ENCODE data around the gene POM121C.
"Not testable (repeated sequence)": the region's sequence is repeated elsewhere in the genome, so short reads cannot be mapped to it uniquely, and the experiment has no call there.

The POM121C gene

DNA sequence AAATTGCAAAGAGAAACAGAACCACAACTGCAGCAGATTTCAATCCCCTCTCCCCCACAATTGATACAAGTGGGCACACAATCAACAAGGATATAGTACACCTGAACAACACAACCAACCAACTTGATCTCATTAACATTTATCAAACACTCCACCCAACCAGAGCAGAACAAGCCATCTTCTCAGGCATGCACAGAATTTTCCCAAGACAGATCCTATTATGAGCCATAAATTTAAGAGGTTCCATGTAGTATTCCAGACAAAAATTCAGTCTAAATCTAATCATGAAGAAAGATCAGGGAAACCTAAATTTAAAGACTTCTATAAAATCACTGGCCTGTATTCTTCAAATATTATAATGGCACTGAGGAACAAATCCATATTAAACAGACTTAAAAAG, 35.6 kb upstream of the POM121C start:
- H3K36me3 ChIP-seq (ENCODE audit: control insufficient read depth in 4 of 4, insufficient read depth in 4 of 4, low read length in 3 of 4) = peaks cover 6 to 45% (median 21%) of the 10 kb centered on the region in 4 experiments
- POLR2A ChIA-PET = not testable (repeated sequence)

GRCh38 chr7:75518842-75519241, 32.7 kb upstream of the POM121C start:
- H3K4me1 ChIP-seq (ENCODE audit: control extremely low read depth in 1 of 4, control insufficient read depth in 4 of 4, insufficient read depth in 4 of 4, low read length in 3 of 4); H3K27ac ChIP-seq (ENCODE audit: insufficient read depth in 1 of 2, low read depth in 1 of 2, low read length in 2 of 2, poor library complexity in 1 of 2, severe bottlenecking in 2 of 2); H3K4me3 ChIP-seq (ENCODE audit: control insufficient read depth in 1 of 7, extremely low read depth in 1 of 7, insufficient read depth in 4 of 7, low read depth in 2 of 7, low read length in 6 of 7); DNase-seq; CTCF ChIA-PET; H3K9me3 ChIP-seq (ENCODE audit: control extremely low read depth in 1 of 5, control insufficient read depth in 4 of 5, insufficient read depth in 2 of 5, low read depth in 1 of 5, low read length in 4 of 5); POLR2A ChIA-PET; H3K27me3 ChIP-seq (replicated peaks in 2 of 5; ENCODE audit: control insufficient read depth in 4 of 5, insufficient read depth in 5 of 5, low read length in 4 of 5): not testable (repeated sequence)
- H3K36me3 ChIP-seq (ENCODE audit: control insufficient read depth in 4 of 4, insufficient read depth in 4 of 4, low read length in 3 of 4) = peaks cover 3 to 37% (median 15%) of the 10 kb centered on the region in 4 experiments
- no CpG with 5 or more reads among the region's 2 CpGs for WGBS (ENCODE audit: insufficient coverage)

More for the DNA sequence above, 35.6 kb upstream of the POM121C start:
- DNase-seq; H3K27me3 ChIP-seq (replicated peaks in 2 of 5; ENCODE audit: control insufficient read depth in 4 of 5, insufficient read depth in 5 of 5, low read length in 4 of 5); H3K4me1 ChIP-seq (ENCODE audit: control extremely low read depth in 1 of 4, control insufficient read depth in 4 of 4, insufficient read depth in 4 of 4, low read length in 3 of 4); H3K9me3 ChIP-seq (ENCODE audit: control extremely low read depth in 1 of 5, control insufficient read depth in 4 of 5, insufficient read depth in 2 of 5, low read depth in 1 of 5, low read length in 4 of 5); CTCF ChIA-PET; H3K4me3 ChIP-seq (ENCODE audit: control insufficient read depth in 1 of 7, extremely low read depth in 1 of 7, insufficient read depth in 4 of 7, low read depth in 2 of 7, low read length in 6 of 7); H3K27ac ChIP-seq (ENCODE audit: insufficient read depth in 1 of 2, low read depth in 1 of 2, low read length in 2 of 2, poor library complexity in 1 of 2, severe bottlenecking in 2 of 2): not testable (repeated sequence)

GRCh38 chr7:75509033-75509432, 22.9 kb upstream of the POM121C start:
- H3K27ac ChIP-seq (ENCODE audit: insufficient read depth in 1 of 2, low read depth in 1 of 2, low read length in 2 of 2, poor library complexity in 1 of 2, severe bottlenecking in 2 of 2); H3K9me3 ChIP-seq (ENCODE audit: control extremely low read depth in 1 of 5, control insufficient read depth in 4 of 5, insufficient read depth in 2 of 5, low read depth in 1 of 5, low read length in 4 of 5); H3K4me3 ChIP-seq (ENCODE audit: control insufficient read depth in 1 of 7, extremely low read depth in 1 of 7, insufficient read depth in 4 of 7, low read depth in 2 of 7, low read length in 6 of 7); H3K36me3 ChIP-seq (ENCODE audit: control insufficient read depth in 4 of 4, insufficient read depth in 4 of 4, low read length in 3 of 4); POLR2A ChIA-PET; H3K27me3 ChIP-seq (replicated peaks in 2 of 5; ENCODE audit: control insufficient read depth in 4 of 5, insufficient read depth in 5 of 5, low read length in 4 of 5); CTCF ChIA-PET; DNase-seq; H3K4me1 ChIP-seq (ENCODE audit: control extremely low read depth in 1 of 4, control insufficient read depth in 4 of 4, insufficient read depth in 4 of 4, low read length in 3 of 4): not testable (repeated sequence)
- no CpG with 5 or more reads among the region's 4 CpGs for WGBS (ENCODE audit: insufficient coverage)

- no CpG with 5 or more reads among the region's 6 CpGs for WGBS (ENCODE audit: insufficient coverage)
- H3K27me3 ChIP-seq (replicated peaks in 2 of 5; ENCODE audit: control insufficient read depth in 4 of 5, insufficient read depth in 5 of 5, low read length in 4 of 5); DNase-seq; H3K9me3 ChIP-seq (ENCODE audit: control extremely low read depth in 1 of 5, control insufficient read depth in 4 of 5, insufficient read depth in 2 of 5, low read depth in 1 of 5, low read length in 4 of 5); H3K27ac ChIP-seq (ENCODE audit: insufficient read depth in 1 of 2, low read depth in 1 of 2, low read length in 2 of 2, poor library complexity in 1 of 2, severe bottlenecking in 2 of 2); POLR2A ChIA-PET; H3K4me1 ChIP-seq (ENCODE audit: control extremely low read depth in 1 of 4, control insufficient read depth in 4 of 4, insufficient read depth in 4 of 4, low read length in 3 of 4); H3K4me3 ChIP-seq (ENCODE audit: control insufficient read depth in 1 of 7, extremely low read depth in 1 of 7, insufficient read depth in 4 of 7, low read depth in 2 of 7, low read length in 6 of 7); CTCF ChIA-PET; H3K36me3 ChIP-seq (ENCODE audit: control insufficient read depth in 4 of 4, insufficient read depth in 4 of 4, low read length in 3 of 4): not testable (repeated sequence)
Observed at GRCh38 chr7:75492020-75492419, 5.9 kb upstream of the POM121C start, which contains the start of gene SPDYE5. Gene SPDYE5 (plus strand): TSS chr7:75492320. CDS start chr7:75494048, 1,728 bp downstream.

- POLR2A ChIA-PET; H3K4me1 ChIP-seq (ENCODE audit: control extremely low read depth in 1 of 4, control insufficient read depth in 4 of 4, insufficient read depth in 4 of 4, low read length in 3 of 4); H3K9me3 ChIP-seq (ENCODE audit: control extremely low read depth in 1 of 5, control insufficient read depth in 4 of 5, insufficient read depth in 2 of 5, low read depth in 1 of 5, low read length in 4 of 5); H3K27me3 ChIP-seq (replicated peaks in 2 of 5; ENCODE audit: control insufficient read depth in 4 of 5, insufficient read depth in 5 of 5, low read length in 4 of 5); H3K36me3 ChIP-seq (ENCODE audit: control insufficient read depth in 4 of 4, insufficient read depth in 4 of 4, low read length in 3 of 4): not testable (repeated sequence)
- peak in 1 of 3 donors; percentile 3 for DNase-seq
- CTCF ChIA-PET = interaction anchor here (0.9 to 1.1 kb wide), 2 partner anchors 69 to 176 kb away, joined by 3 to 4 read pairs; no protein-coding TSS in a partner anchor
- 9% methylated on average over 6 of the region's 32 CpGs for WGBS (ENCODE audit: insufficient coverage)
- Histone ChIP-seq H3K27ac (ENCODE audit: insufficient read depth in 1 of 2, low read depth in 1 of 2, low read length in 2 of 2, poor library complexity in 1 of 2, severe bottlenecking in 2 of 2) (peak overlapping the region in 1 of 2 experiments; percentile 74), H3K4me3 (ENCODE audit: control insufficient read depth in 1 of 7, extremely low read depth in 1 of 7, insufficient read depth in 4 of 7, low read depth in 2 of 7, low read length in 6 of 7) (peak overlapping the region; percentile 50 to 81 (median 77))
Observed at GRCh38 chr7:75485355-75485978, 632 bp downstream of the POM121C start.

DNA sequence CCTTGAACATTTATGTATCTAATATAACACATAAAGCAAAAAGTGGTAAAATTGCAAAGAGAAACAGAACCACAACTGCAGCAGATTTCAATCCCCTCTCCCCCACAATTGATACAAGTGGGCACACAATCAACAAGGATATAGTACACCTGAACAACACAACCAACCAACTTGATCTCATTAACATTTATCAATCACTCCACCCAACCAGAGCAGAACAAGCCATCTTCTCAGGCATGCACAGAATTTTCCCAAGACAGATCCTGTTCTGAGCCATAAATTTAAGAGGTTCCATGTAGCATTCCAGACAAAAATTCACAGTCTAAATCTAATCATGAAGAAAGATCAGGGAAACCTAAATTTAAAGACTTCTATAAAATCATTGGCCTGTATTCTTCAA, 5.8 kb downstream of the POM121C start:
- H3K27me3 ChIP-seq (replicated peaks in 2 of 5; ENCODE audit: control insufficient read depth in 4 of 5, insufficient read depth in 5 of 5, low read length in 4 of 5); H3K27ac ChIP-seq (ENCODE audit: insufficient read depth in 1 of 2, low read depth in 1 of 2, low read length in 2 of 2, poor library complexity in 1 of 2, severe bottlenecking in 2 of 2); H3K4me3 ChIP-seq (ENCODE audit: control insufficient read depth in 1 of 7, extremely low read depth in 1 of 7, insufficient read depth in 4 of 7, low read depth in 2 of 7, low read length in 6 of 7); H3K36me3 ChIP-seq (ENCODE audit: control insufficient read depth in 4 of 4, insufficient read depth in 4 of 4, low read length in 3 of 4); CTCF ChIA-PET; POLR2A ChIA-PET; H3K4me1 ChIP-seq (ENCODE audit: control extremely low read depth in 1 of 4, control insufficient read depth in 4 of 4, insufficient read depth in 4 of 4, low read length in 3 of 4); DNase-seq; H3K9me3 ChIP-seq (ENCODE audit: control extremely low read depth in 1 of 5, control insufficient read depth in 4 of 5, insufficient read depth in 2 of 5, low read depth in 1 of 5, low read length in 4 of 5): not testable (repeated sequence)

DNA sequence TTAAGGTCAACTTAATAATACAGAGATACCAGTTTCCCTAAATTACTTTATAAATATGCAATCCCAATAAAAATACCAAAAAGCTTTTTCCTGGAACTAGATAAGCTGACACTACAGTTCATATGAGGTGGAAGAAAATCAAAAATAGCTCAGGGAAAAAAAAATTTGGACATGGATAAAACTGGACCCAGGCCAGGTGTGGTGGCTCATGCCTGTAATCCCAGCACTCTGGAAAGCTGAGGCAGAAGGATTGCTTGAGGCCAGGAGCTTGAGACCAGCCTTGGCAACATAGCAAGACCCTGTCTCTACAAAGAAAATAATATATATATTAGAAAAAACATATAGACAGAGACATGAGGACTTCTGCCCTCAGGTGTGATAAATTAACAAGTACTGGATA, 8.6 kb downstream of the POM121C start:
- POLR2A ChIA-PET; H3K36me3 ChIP-seq (ENCODE audit: control insufficient read depth in 4 of 4, insufficient read depth in 4 of 4, low read length in 3 of 4); CTCF ChIA-PET; DNase-seq; H3K27ac ChIP-seq (ENCODE audit: insufficient read depth in 1 of 2, low read depth in 1 of 2, low read length in 2 of 2, poor library complexity in 1 of 2, severe bottlenecking in 2 of 2); H3K27me3 ChIP-seq (replicated peaks in 2 of 5; ENCODE audit: control insufficient read depth in 4 of 5, insufficient read depth in 5 of 5, low read length in 4 of 5); H3K4me1 ChIP-seq (ENCODE audit: control extremely low read depth in 1 of 4, control insufficient read depth in 4 of 4, insufficient read depth in 4 of 4, low read length in 3 of 4); H3K4me3 ChIP-seq (ENCODE audit: control insufficient read depth in 1 of 7, extremely low read depth in 1 of 7, insufficient read depth in 4 of 7, low read depth in 2 of 7, low read length in 6 of 7); H3K9me3 ChIP-seq (ENCODE audit: control extremely low read depth in 1 of 5, control insufficient read depth in 4 of 5, insufficient read depth in 2 of 5, low read depth in 1 of 5, low read length in 4 of 5): not testable (repeated sequence)
